HepG2 (cell line): ENCODE data around the gene ESYT2. TPM values are rescaled to one million over a fixed set of nuclear protein-coding genes. Genes with fewer than 3 reads are reported as not detected.

Experiments used
- ATAC-seq: fragments of 200-7000 bp; cut with Tn5 transposase; 3 replicates; pipeline ENCODE4 v1.9.1; 2020; ENCODE audit warnings: mild to moderate bottlenecking, moderate library complexity
- BruUV-seq: library from RNA; stranded (reverse); fragments of 400-500 nt; replicated peaks from 2 replicates; lab custom pipeline; 2021; lab: Mats Ljungman, UMichigan
- CTCF ChIA-PET: fragments of 300-600 bp; formaldehyde crosslinking; extraction: SDS; loops from one replicate; lab custom pipeline; 2021; ENCODE audit warnings: low total read pairs, inconsistent platforms, low intra/inter-chr PET ratio; lab: Yijun Ruan, JAX
- POLR2A ChIA-PET: fragments of 350-600 bp; sonication (Branson Sonifier 250); formaldehyde crosslinking; loops from one replicate; lab custom pipeline; 2020; ENCODE audit warnings: antibody characterized with exemption, inconsistent platforms; lab: Yijun Ruan, JAX
- DNase-seq: peaks from one replicate; pipeline ENCODE4 v3.0.0-alpha.2; 2015; ENCODE audit warnings: low spot score
- FAIRE-seq: peaks from 3 replicates; lab custom pipeline; 2011; peaks lifted over from hg19 to GRCh38; lab: Jason Lieb, UNC
- H2AFZ ChIP-seq: one replicate; pipeline ENCODE4 v1.6.1; 2011; ENCODE audit warnings: low read length, inconsistent platforms
- H3K27ac ChIP-seq: fragments of 300-600 bp; 3 replicates; pipeline ENCODE4 v1.8.0; 2011; ENCODE audit warnings: mixed run types, mild to moderate bottlenecking, mixed read lengths, low read length, inconsistent platforms; ENCODE audit not compliant: insufficient read depth; ENCODE audit errors: extremely low read length
- H3K27me3 ChIP-seq, 2 experiments: fragments of 200-600 bp in 1 of 2; 2 replicates in 1 of 2; 3 replicates in 1 of 2; pipeline versions ENCODE4 v1.6.0 to v1.8.0; 2011; ENCODE audit warnings: low read length in 2 of 2, mild to moderate bottlenecking in 2 of 2, moderate library complexity in 2 of 2, inconsistent platforms in 1 of 2; ENCODE audit not compliant: insufficient read depth in 2 of 2, control insufficient read depth in 1 of 2
- H3K36me3 ChIP-seq, 2 experiments: fragments of 200-600 bp in 1 of 2; replicated peaks in 1 of 2; 2 replicates in 1 of 2; 3 replicates in 1 of 2; pipeline versions ENCODE4 v1.5.1 to v1.8.0; 2011; ENCODE audit warnings: low read length in 2 of 2, inconsistent platforms in 1 of 2; ENCODE audit not compliant: insufficient read depth in 2 of 2, control insufficient read depth in 1 of 2
- H3K4me1 ChIP-seq: 2 replicates; pipeline ENCODE4 v1.5.1; 2012; ENCODE audit warnings: low read length, inconsistent platforms; ENCODE audit not compliant: insufficient read depth
- H3K4me2 ChIP-seq: 2 replicates; pipeline ENCODE4 v1.6.0; 2011; ENCODE audit warnings: low read depth, low read length, inconsistent platforms
- H3K4me3 ChIP-seq, 3 experiments: fragments of 200-600 bp in 1 of 3; sonication (generic), shearing (Covaris generic) in 1 of 3; replicated peaks in 1 of 3; 2 replicates each; pipeline ENCODE4 v1.5.1; 2011 to 2016; ENCODE audit warnings: low read length in 3 of 3, inconsistent platforms in 2 of 3, low read depth in 2 of 3, mild to moderate bottlenecking in 2 of 3, control low read depth in 1 of 3, mixed read lengths in 1 of 3; ENCODE audit not compliant: insufficient read depth in 1 of 3
- H3K79me2 ChIP-seq: one replicate; pipeline ENCODE4 v1.6.1; 2011; ENCODE audit warnings: low read length, inconsistent platforms; ENCODE audit not compliant: insufficient read depth
- H3K9ac ChIP-seq: 2 replicates; pipeline ENCODE4 v1.6.0; 2011; ENCODE audit warnings: mild to moderate bottlenecking, low read depth, low read length, inconsistent platforms; ENCODE audit not compliant: insufficient read depth
- H3K9me3 ChIP-seq: 2 replicates; pipeline ENCODE4 v1.5.1; 2012; ENCODE audit warnings: mild to moderate bottlenecking, low read length
- H4K20me1 ChIP-seq: 2 replicates; pipeline ENCODE4 v1.6.0; 2011; ENCODE audit warnings: inconsistent platforms, mild to moderate bottlenecking, low read length, moderate library complexity; ENCODE audit not compliant: insufficient read depth
- DNMT3B ChIP-seq: conservative IDR thresholded peaks from 2 replicates; pipeline ENCODE4 v1.6.1; 2016; ENCODE audit warnings: missing biosample characterization, control low read depth
- FOSL2 ChIP-seq: sonication (generic); formaldehyde crosslinking; IDR thresholded peaks from 2 replicates; pipeline ENCODE4 v1.4.0; 2020; ENCODE audit warnings: missing genetic modification reagents
- GLMP ChIP-seq: sonication (generic); formaldehyde crosslinking; IDR thresholded peaks from 2 replicates; pipeline ENCODE4 v1.9.0; 2021; ENCODE audit warnings: missing genetic modification reagents, mild to moderate bottlenecking, borderline replicate concordance
- MAFF ChIP-seq: IDR thresholded peaks from 2 replicates; pipeline ENCODE4 v1.6.1; 2011; ENCODE audit warnings: low read depth, low read length, improper control_type of control experiment
- PAX8 ChIP-seq: sonication (generic); formaldehyde crosslinking; IDR thresholded peaks from 2 replicates; pipeline ENCODE4 v1.8.0; 2022; ENCODE audit warnings: mild to moderate bottlenecking, missing genetic modification reagents, borderline replicate concordance
- TEF ChIP-seq: sonication (generic); formaldehyde crosslinking; IDR thresholded peaks from 2 replicates; pipeline ENCODE4 v1.5.0; 2020; ENCODE audit warnings: missing genetic modification reagents
- ZFP36L1 ChIP-seq: sonication (generic); formaldehyde crosslinking; IDR thresholded peaks from 2 replicates; pipeline ENCODE4 v1.8.0; 2022; ENCODE audit warnings: mild to moderate bottlenecking, missing genetic modification reagents, moderate library complexity
- ZNF160 ChIP-seq: sonication (generic); formaldehyde crosslinking; IDR thresholded peaks from 2 replicates; pipeline ENCODE4 v1.8.0; 2022; ENCODE audit warnings: mild to moderate bottlenecking, inconsistent platforms, missing genetic modification reagents
- ZNF430 ChIP-seq: sonication (generic); formaldehyde crosslinking; IDR thresholded peaks from 2 replicates; pipeline ENCODE4 v1.9.0; 2021; ENCODE audit warnings: mild to moderate bottlenecking, missing genetic modification reagents
- ZSCAN29 ChIP-seq: sonication (generic); formaldehyde crosslinking; conservative IDR thresholded peaks from 2 replicates; pipeline ENCODE4 v1.4.0; 2020; ENCODE audit warnings: mild to moderate bottlenecking, missing genetic modification reagents
- whole genome bisulfite sequencing: methylation state at CpG from one replicate; pipeline ENCODE4 v1.1.6; 2017; ENCODE audit warnings: low lambda C conversion rate; 5-methylcytosine and 5-hydroxymethylcytosine counted together
- in situ Hi-C: cut with HindIII; loops from 2 replicates; pipeline ENCODE4 v1.10.0; 2017; ENCODE audit warnings: low pct_unique_long_range_greater_than_20kb; ENCODE audit not compliant: extremely low pct_ligation_motif_present
- intact Hi-C: fragments of 100-400 bp; cut with micrococcal nuclease; formaldehyde crosslinking; loops from one replicate; pipeline ENCODE4 v1.10.0; 2022; ENCODE audit not compliant: unreplicated experiment
- polyA plus RNA-seq, 8 experiments: library from polyadenylated mRNA; depleted of rRNA in 3 of 8; stranded (reverse) in 7 of 8; unstranded in 1 of 8; fragments of >200 nt; fragmentation: Illumina TruSeq in 4 of 8; extraction: Trizol in 4 of 8; gene quantifications; 2 replicates each; pipeline versions ENCODE4 v1.2.1 to v1.2.3, GENCODE V29; 2011 to 2016; ENCODE audit warnings: low read depth in 4 of 8, missing spikeins in 1 of 8, mixed read lengths in 1 of 8; ENCODE audit not compliant: insufficient read depth in 1 of 8
- total RNA-seq, 5 experiments: library from RNA; depleted of rRNA; stranded (reverse); fragments of >200 nt; fragmentation: Illumina TruSeq; extraction: Trizol; gene quantifications; 2 replicates each; pipeline ENCODE4 v1.2.3, GENCODE V29; 2016; ENCODE audit warnings: low read depth in 1 of 5
- TF ChIP-seq, protein P1 (sequence below): sonication (generic); formaldehyde crosslinking; IDR thresholded peaks from 2 replicates; pipeline ENCODE4 v1.4.0; 2020; ENCODE audit warnings: missing genetic modification reagents

ESYT2 gene
- total and polyA plus RNA-seq, 2 of the 13 experiments (the other 11 are each of a cell fraction or from before 2014, with no cell fraction given): 28.5 to 37.3 TPM

DNA sequence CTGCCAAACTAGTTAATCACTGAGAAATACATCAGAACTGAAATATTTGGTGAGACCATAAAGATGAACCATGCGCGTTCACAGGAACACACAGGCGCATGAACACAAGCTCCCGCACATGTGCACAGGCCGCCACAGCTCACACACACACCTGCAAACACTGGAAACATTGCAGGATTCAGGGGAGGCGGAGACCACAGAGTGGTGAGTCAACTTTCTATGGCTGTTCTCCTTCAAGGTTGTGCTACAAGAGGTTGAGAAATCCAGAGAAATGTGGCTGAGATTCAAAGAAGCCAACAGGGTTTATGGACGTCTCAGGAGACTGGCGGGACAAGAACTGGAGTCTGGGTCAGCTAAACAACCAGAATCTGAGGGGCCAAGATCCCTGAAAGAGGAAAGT is 17.8 kb downstream of the ESYT2 start:
- no peak overlapping the region for H3K4me3 ChIP-seq
- no peak for DNase-seq
- no peak overlapping the region for H3K4me2 ChIP-seq
- in situ Hi-C loops (no loop called here), intact Hi-C loops (loop anchor here (10.0 kb wide), 1 partner anchor 107 kb away; the partner anchor contains the start of gene NCAPG2)
- no peak overlapping the region for H2AFZ ChIP-seq
- H3K27me3 ChIP-seq: no peaks in the 10 kb centered on the region
- peaks cover 35% of the 10 kb centered on the region for H3K4me1 ChIP-seq
- peaks cover 1 to 22% of the 10 kb centered on the region in 2 experiments; a peak in 3 of 5 replicates for H3K36me3 ChIP-seq
- FAIRE-seq: no peak
- no peak overlapping the region for H3K9ac ChIP-seq
- H4K20me1 ChIP-seq: peaks cover 3% of the 10 kb centered on the region; the same call in 1 of the 2 replicates
- BruUV-seq: no TSS peak
- TF ChIP-seq, protein P1, sequence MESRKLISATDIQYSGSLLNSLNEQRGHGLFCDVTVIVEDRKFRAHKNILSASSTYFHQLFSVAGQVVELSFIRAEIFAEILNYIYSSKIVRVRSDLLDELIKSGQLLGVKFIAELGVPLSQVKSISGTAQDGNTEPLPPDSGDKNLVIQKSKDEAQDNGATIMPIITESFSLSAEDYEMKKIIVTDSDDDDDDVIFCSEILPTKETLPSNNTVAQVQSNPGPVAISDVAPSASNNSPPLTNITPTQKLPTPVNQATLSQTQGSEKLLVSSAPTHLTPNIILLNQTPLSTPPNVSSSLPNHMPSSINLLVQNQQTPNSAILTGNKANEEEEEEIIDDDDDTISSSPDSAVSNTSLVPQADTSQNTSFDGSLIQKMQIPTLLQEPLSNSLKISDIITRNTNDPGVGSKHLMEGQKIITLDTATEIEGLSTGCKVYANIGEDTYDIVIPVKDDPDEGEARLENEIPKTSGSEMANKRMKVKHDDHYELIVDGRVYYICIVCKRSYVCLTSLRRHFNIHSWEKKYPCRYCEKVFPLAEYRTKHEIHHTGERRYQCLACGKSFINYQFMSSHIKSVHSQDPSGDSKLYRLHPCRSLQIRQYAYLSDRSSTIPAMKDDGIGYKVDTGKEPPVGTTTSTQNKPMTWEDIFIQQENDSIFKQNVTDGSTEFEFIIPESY (CRISPR knock-in tag): peak; percentile 98
- TF ChIP-seq ZSCAN29 (no peak), FOSL2 (peak; percentile 47; the same call in 1 of the 2 replicates)
- POLR2A ChIA-PET: interaction anchor here (0.7 to 1.5 kb wide), 2 partner anchors 38 to 52 kb away, joined by 3 to 6 read pairs; no protein-coding TSS in a partner anchor
- no peak for ATAC-seq
- 98% methylated on average over 8 of the region's 8 CpGs for WGBS
- H3K27ac ChIP-seq: no peak overlapping the region
- peaks cover 71% of the 10 kb centered on the region for H3K79me2 ChIP-seq
- H3K9me3 ChIP-seq: no peaks in the 10 kb centered on the region
- CTCF ChIA-PET: no interaction called here

DNA sequence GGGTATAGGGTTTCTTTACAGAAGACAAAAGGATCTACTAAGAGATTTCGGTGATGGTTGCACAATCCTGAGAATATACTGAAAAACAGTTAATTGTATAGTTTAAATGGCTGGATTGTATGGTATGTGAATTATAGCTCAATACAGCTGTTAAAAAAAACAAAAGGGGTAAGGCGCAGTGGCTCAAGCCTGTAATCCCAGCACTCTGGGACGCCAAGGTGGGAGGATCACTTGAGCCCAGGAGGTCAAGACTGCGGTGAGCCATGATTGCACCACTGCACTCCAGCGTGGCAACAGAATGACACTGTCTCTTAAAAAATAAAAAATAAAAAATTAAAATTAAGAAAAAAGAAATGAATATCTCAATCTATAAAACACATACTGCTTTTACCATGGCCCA is 18.5 kb downstream of the ESYT2 start:
- in situ Hi-C loops: no loop called here
- Histone ChIP-seq H3K4me1 (peaks cover 29% of the 10 kb centered on the region), H3K79me2 (peaks cover 68% of the 10 kb centered on the region), H2AFZ (no peak overlapping the region), H3K4me2 (no peak overlapping the region), H3K4me3 (no peak overlapping the region), H3K9ac (no peak overlapping the region), H3K27me3 (no peaks in the 10 kb centered on the region), H3K9me3 (no peaks in the 10 kb centered on the region), H4K20me1 (peaks cover 3% of the 10 kb centered on the region; the same call in 1 of the 2 replicates), H3K36me3 (peaks cover 1 to 22% of the 10 kb centered on the region in 2 experiments; a peak in 3 of 5 replicates), H3K27ac (no peak overlapping the region)
- FAIRE-seq (no peak), DNase-seq (no peak), ATAC-seq (no peak)
- ChIA-PET CTCF (no interaction called here), POLR2A (interaction anchor here (1.5 kb wide), 1 partner anchor 39 kb away, joined by 6 read pairs; no protein-coding TSS in a partner anchor)
- intact Hi-C loops: loop anchor here (10.0 kb wide), 1 partner anchor 106 kb away; the partner anchor contains the start of gene NCAPG2
- BruUV-seq: no TSS peak
- 98% methylated on average over 5 of the region's 5 CpGs for WGBS
- no peak for TF ChIP-seq MAFF
- no peak for TF ChIP-seq PAX8
- no peak for TF ChIP-seq GLMP
- TF ChIP-seq ZNF160: no peak
- TF ChIP-seq TEF: no peak
- TF ChIP-seq ZFP36L1 (CRISPR knock-in tag): no peak
- TF ChIP-seq ZNF430: no peak
- TF ChIP-seq DNMT3B: no peak
